Hair follicular keratinocyte (primary cell): ENCODE measurements around the gene OCA2. TPM values are rescaled to one million over a fixed set of nuclear protein-coding genes. Genes with fewer than 3 reads are reported as not detected.

ENCODE experiments used
- total RNA-seq: library from RNA; depleted of rRNA; stranded (reverse); fragments of >200 nt; gene quantifications from 2 replicates; pipeline ENCODE4 v1.2.3, GENCODE V29; 2015

OCA2 gene
- total RNA-seq, result not detected in 2 replicates

DNA sequence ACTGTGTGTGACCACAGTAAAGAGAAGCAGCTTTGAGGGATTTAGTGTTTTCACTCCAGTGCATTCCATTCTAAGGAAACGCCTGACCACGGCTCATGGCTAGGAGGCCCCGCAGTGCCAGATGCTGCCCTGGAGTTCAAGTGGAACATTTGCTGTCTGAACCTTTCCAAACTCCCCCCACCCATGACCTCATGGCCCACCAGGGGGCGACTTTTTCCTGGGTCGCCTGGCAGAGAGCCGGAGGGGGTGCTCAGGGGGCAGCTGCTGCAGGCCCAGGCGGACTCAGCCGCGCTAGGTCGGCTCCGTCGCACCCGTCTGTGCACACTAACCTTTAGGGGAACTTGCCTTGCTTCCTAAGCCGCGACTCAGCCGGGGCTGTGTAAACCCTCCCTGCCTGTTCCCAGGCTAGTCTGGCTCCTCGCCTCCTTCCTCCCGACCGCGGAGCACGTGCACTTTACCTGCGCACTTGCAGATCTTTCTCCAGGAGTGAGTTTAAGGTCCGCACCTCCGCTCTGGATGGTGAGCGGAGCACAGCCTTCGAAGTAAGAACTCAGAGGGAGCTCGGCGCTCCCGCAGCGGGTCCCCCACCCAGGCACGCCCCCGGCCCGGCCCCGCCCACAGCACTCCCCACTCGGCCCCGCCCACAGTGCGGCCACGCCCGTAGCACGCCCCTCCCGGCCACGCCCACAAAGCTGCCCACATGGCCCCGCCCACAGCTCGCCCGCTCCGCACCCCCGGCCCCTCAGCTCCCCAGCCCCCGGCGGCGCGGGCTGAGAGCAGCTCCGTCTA, at the start of gene OCA2:
TSS of gene OCA2 (minus strand) at position 550 of the 789 bp plus-strand sequence. CDS start 17,441 bp downstream, outside the sequence.

Other genes starting within 250 kb of the OCA2 start
- gene HERC2, start 222.9 kb upstream of the OCA2 start, total RNA-seq, result 23.8 and 25.5 TPM in 2 replicates